GM18517 (cell line): ENCODE data around the gene TMX2.
A peak's percentile ranks its signal among the peaks of the same experiment; 100 is the strongest.
"Not testable (repeated sequence)": the region's sequence is repeated elsewhere in the genome, so short reads cannot be mapped to it uniquely, and the experiment has no call there.

ENCODE experiments used
- ATAC-seq: cut with Tn5 transposase; IDR thresholded peaks from one replicate; pipeline ENCODE4 v1.9.1; 2021; ENCODE audit warnings: mild to moderate bottlenecking, moderate library complexity; ENCODE audit not compliant: unreplicated experiment

The TMX2 gene

GRCh38 chr11:57711414-57712255 is 758 bp upstream of the TMX2 start, which contains the start of gene MED19:
TSS of gene MED19 (minus strand) at chr11:57712215. CDS start at chr11:57712179, 36 bp downstream.
- ATAC-seq = peak; percentile 41

GRCh38 chr11:57713835-57714234 is 1.4 kb downstream of the TMX2 start:
- ATAC-seq = no peak

DNA sequence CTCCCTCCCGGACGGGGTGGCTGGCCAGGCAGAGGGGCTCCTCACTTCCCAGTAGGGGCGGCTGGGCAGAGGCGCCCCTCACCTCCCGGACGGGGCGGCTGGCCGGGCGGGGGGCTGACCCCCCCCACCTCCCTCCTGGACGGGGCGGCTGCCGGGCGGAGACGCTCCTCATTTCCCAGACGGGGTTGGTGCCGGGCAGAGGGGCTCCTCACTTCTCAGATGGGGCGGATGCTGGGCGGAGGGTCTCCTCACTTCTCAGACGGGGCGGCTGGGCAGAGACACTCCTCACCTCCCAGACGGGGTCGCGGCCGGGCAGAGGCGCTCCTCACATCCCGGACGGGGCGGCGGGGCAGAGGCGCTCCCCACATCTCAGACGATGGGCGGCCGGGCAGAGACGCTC is 4.3 kb downstream of the TMX2 start:
- ATAC-seq = not testable (repeated sequence)

GRCh38 chr11:57727185-57727584 is 14.8 kb downstream of the TMX2 start:
- no peak for ATAC-seq

DNA sequence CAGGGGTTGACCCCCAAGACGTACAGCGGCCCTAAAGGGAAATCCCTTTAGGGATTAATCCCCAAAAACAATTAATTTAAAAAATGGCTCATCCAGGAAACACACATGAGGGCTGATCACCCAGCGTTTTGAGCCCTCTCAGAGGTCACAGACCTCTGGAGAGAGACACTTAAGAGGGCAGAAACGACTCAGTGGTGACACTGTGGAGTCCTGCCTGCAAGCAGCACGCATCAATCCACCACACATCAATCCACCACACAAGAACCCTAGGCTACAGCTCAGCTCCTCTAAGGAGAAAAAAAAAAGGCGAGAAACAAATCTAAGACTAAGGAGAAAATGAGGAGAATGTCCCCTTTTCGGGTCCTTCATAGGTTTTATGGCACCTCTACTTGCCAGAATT is 16.4 kb downstream of the TMX2 start:
- ATAC-seq = no peak

GRCh38 chr11:57729479-57729878 is 17.1 kb downstream of the TMX2 start:
- ATAC-seq = no peak

- no peak for ATAC-seq
These were observed 20.3 kb downstream of the TMX2 start for GRCh38 chr11:57732661-57733060.

DNA sequence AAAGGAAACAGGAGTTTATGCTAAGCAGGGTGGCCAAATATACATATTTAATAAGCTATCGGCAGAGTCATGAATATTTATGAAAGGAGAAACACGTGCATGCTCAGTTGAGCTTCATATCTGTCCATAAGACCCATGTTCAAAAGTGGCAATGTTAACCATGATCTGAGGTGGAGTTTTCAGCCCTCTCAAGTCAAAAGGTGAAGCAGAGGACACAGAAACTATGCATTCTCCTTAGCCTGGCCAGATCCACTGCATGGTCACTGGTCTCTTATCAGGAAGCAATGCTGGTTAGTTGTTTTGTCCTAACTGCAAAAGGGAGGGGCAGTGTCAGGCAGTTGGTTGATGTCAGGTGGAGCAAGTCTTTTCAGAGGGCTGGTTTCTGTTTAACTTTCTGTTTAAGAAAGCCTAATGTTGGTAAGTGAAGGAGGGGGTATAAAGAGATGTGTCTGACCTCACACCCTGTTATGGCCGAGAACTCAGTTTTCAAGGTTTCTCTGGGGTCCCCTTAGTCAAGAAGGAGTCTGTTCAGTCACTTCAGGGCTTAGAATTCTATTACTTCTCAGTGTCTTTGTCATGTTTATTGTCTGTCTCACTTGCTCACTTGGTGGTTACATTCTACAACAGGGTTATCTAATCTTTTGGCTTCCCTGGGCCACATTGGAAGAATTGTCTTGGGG is 23.4 kb downstream of the TMX2 start:
- ATAC-seq = no peak

DNA sequence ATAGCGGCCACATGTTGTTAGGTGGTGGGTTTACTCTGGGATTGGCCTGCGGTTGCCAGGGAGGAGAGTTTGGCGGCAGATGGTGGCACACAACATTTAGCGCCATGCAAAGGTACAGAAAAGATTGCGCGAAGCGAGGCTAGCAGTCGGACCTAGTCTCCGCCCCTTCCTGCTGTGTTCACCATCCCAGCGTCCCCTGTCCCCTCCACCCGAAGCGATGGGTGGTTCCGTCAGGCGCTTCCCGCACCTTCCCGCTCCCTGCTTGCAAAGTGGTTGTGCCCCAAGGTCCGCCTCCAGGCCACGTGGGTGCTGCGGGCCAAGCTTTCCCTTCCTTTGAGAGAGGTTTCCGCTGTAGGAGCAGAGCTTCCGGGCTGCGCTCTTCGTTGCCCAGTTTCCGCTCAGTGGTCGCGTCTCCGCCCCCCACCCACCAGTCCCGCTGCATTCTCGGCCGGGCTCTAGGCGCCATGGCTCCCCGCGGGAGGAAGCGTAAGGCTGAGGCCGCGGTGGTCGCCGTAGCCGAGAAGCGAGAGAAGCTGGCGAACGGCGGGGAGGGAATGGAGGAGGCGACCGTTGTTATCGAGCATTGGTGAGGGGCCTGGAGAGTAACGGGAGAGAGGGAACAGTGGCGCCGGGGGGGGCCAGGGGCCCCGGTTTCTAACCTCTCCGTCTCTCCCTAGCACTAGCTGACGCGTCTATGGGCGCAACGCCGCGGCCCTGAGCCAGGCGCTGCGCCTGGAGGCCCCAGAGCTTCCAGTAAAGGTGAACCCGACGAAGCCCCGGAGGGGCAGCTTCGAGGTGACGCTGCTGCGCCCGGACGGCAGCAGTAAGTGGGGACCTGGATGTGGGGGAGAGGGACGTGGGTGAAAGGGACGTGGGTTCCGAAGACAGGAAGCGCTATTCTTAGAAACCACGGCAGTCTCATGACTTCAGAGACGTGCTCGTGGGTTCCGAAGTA is 29.0 kb downstream of the TMX2 start, which contains the start of gene SELENOH:
SELENOH (plus strand) TSS at position 360 of the 955 bp plus-strand sequence; CDS start at position 465, 105 bp downstream.
- peak; percentile 94 for ATAC-seq

DNA sequence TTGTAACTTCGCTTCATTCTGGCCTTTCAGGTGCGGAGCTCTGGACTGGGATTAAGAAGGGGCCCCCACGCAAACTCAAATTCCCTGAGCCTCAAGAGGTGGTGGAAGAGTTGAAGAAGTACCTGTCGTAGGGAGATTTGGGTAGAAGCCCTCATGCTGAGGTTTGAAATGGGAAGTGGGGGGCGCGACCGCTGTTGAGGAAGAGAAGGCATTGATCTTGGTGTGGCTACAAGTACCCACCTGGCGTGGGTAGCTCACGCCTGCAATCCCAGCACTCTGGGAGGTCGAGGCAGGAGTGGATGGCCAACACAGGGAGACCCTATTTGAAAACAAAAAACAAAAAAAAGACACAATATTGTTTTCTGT is 29.7 kb downstream of the TMX2 start:
- no peak for ATAC-seq

GRCh38 chr11:57744357-57744756 is 32.0 kb downstream of the TMX2 start:
- no peak for ATAC-seq

GRCh38 chr11:57745206-57745605 is 32.8 kb downstream of the TMX2 start:
- ATAC-seq = no peak

- ATAC-seq = no peak
These were observed 34.5 kb downstream of the TMX2 start for GRCh38 chr11:57746920-57747319.

- no peak for ATAC-seq
These were observed 38.8 kb downstream of the TMX2 start for GRCh38 chr11:57751176-57751575.

GRCh38 chr11:57751676-57752253 is 39.4 kb downstream of the TMX2 start, which contains the start of gene BTBD18:
TSS of gene BTBD18 (minus strand) at chr11:57751819. CDS start at chr11:57751188, 631 bp downstream.
- ATAC-seq = no peak

DNA sequence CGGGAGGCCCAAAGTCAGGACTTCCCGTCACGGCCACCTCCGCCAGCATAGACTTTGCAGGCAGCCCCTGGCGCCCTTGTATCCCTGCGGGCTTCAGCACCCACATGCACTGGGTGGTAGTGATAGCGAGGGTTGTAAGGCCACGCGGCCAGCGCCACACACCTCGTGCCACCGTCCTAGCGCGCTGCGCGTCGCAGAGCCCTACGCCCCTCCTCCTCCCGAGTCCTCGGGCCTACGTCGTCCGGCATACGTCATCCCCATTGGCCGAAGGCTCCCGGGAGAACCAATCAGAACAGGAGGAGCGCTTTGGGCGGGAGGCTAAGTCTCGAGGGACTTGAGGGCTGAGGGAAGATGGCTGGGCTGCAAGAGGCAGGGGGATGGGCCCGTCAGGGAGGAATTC is 40.6 kb downstream of the TMX2 start:
- ATAC-seq = no peak

DNA sequence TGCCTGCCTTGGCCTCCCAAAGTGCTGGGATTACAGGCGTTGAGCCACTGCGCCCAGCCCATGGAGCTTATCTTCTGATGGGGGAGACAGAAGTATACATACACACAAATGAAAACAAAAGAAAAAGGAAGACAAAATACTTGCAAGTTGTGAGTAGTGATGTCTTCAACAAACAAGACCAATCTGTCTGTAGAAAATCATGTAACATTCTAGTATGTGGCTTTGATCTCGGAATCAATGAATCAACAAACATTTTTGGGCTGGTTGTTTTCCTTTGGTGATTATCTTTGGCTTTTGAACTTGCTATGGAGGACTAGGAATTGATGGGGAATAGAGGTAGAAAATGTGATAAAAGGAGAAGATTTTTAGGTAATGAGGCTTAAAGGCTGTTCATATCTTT is 45.8 kb downstream of the TMX2 start:
- no peak for ATAC-seq

- ATAC-seq = peak; percentile 88
These were observed 49.2 kb downstream of the TMX2 start, which contains the start of gene CTNND1 for GRCh38 chr11:57761301-57762234. TSS of gene CTNND1 (plus strand) at chr11:57761802. CDS start at chr11:57791479, 29,677 bp downstream.

- no peak for ATAC-seq
These were observed 50.0 kb downstream of the TMX2 start for GRCh38 chr11:57762235-57762861.
